Spleen (tissue), 11 donors: Measurements from ENCODE around the gene NDUFB3. TPM values are rescaled to one million over a fixed set of nuclear protein-coding genes. Genes with fewer than 3 reads are reported as not detected.

Experiments
- DNase-seq: peaks from one replicate; pipeline ENCODE4 v3.0.0-alpha.2; 2020
- H3K27ac ChIP-seq, 8 donors: fragments of 200-600 bp; sonication (generic) in 7 of 8; 1 replicate in 4 of 8; 2 replicates in 4 of 8; pipeline versions ENCODE4 v1.5.0 to v1.8.0; 2016 to 2021; ENCODE audit warnings: inconsistent platforms in 4 of 8, mild to moderate bottlenecking in 4 of 8, moderate library complexity in 1 of 8
- H3K27me3 ChIP-seq, 7 donors: fragments of 200-600 bp; sonication (generic) in 6 of 7; replicated peaks in 1 of 7; 1 replicate in 4 of 7; 2 replicates in 3 of 7; pipeline versions ENCODE4 v1.5.0 to v1.8.0; 2016 to 2021; ENCODE audit warnings: inconsistent platforms in 3 of 7, mild to moderate bottlenecking in 1 of 7
- H3K36me3 ChIP-seq, 6 donors: fragments of 200-600 bp; sonication (generic) in 5 of 6; 1 replicate in 4 of 6; 2 replicates in 2 of 6; pipeline versions ENCODE4 v1.5.0 to v1.8.0; 2016 to 2021; ENCODE audit warnings: inconsistent platforms in 2 of 6
- H3K4me1 ChIP-seq, 6 donors: fragments of 200-600 bp; sonication (generic) in 5 of 6; 1 replicate in 3 of 6; 2 replicates in 3 of 6; pipeline versions ENCODE4 v1.5.0 to v1.8.0; 2016 to 2021; ENCODE audit warnings: inconsistent platforms in 3 of 6
- H3K4me3 ChIP-seq, 8 donors: fragments of 200-600 bp; sonication (generic) in 7 of 8; 1 replicate in 4 of 8; 2 replicates in 4 of 8; pipeline versions ENCODE4 v1.5.0 to v1.8.0; 2016 to 2021; ENCODE audit warnings: inconsistent platforms in 4 of 8, mild to moderate bottlenecking in 4 of 8, moderate library complexity in 2 of 8
- H3K9me3 ChIP-seq, 8 donors: fragments of 200-600 bp; sonication (generic) in 7 of 8; 1 replicate in 4 of 8; 2 replicates in 4 of 8; pipeline versions ENCODE4 v1.5.0 to v1.8.0; 2016 to 2021; ENCODE audit warnings: inconsistent platforms in 4 of 8
- POLR2A ChIP-seq, 3 donors: fragments of 450-650 bp; IDR thresholded peaks; one replicate each; pipeline ENCODE4 v1.5.1; 2017; ENCODE audit warnings: antibody characterized with exemption in 3 of 3, mild to moderate bottlenecking in 1 of 3
- POLR2AphosphoS5 ChIP-seq, 3 donors: sonication (generic); formaldehyde crosslinking; IDR thresholded peaks; one replicate each; pipeline ENCODE4 v1.5.1; 2017; ENCODE audit warnings: antibody characterized with exemption in 3 of 3
- WGBS, 5 donors: extraction: QIAGEN DNeasy Blood & Tissue Kit in 3 of 5; methylation state at CpG; one replicate each; pipeline versions ENCODE4 v1.1.5 to v1.1.7; 2013 to 2018; 5-methylcytosine and 5-hydroxymethylcytosine counted together
- intact Hi-C: fragments of 100-400 bp; cut with DNase I; formaldehyde crosslinking; loops from one replicate; pipeline ENCODE4 v1.15.0; 2023; ENCODE audit warnings: low total_unique reads
- polyA plus RNA-seq, 3 donors: library from polyadenylated mRNA; stranded (reverse); fragments of 200-250 nt; gene quantifications; one replicate each; pipeline ENCODE4 v1.2.1, GENCODE V29; 2013
- total RNA-seq, 7 donors: library from RNA; depleted of rRNA in 3 of 7; stranded (reverse); fragments of >200 nt in 3 of 7; fragmentation: NEBNext Ultra II Directional in 4 of 7; extraction: Animal tissue kit (Norgen Biotek cat#: 25700) in 4 of 7; gene quantifications; one replicate each; pipeline versions ENCODE4 v1.1.0 to v1.2.1, GENCODE V29; 2016 to 2021
- TF ChIP-seq, protein P1 (sequence below), 11 experiments: fragments of 200-600 bp in 7 of 11; fragments of 450-650 bp in 4 of 11; sonication (generic) in 4 of 11; IDR thresholded peaks in 8 of 11; conservative IDR thresholded peaks in 3 of 11; 1 replicate in 7 of 11; 2 replicates in 4 of 11; pipeline versions ENCODE4 v1.4.0 to v1.8.0; 2016 to 2021; ENCODE audit warnings: antibody characterized with exemption in 11 of 11, inconsistent platforms in 4 of 11, mild to moderate bottlenecking in 1 of 11
- donor health status: healthy with polysubstance abuse.
- donor health status: DM: no; HTN: no; CAD: no; lungs with moderate emphysema.
- donor health status: DM: no; HTN: no; CAD: no.
- donor health status: Bipolar disorder and iron deficiency.
- donor health status: healthy.
- donor health status: DM: no; HTN: no; CAD: no.
- donor health status: DM: yes; HTN: yes; CAD: no.

Gene NDUFB3
- total and polyA plus RNA-seq, 10 donors = 30.0 to 91.5 (median 59.6) TPM

DNA sequence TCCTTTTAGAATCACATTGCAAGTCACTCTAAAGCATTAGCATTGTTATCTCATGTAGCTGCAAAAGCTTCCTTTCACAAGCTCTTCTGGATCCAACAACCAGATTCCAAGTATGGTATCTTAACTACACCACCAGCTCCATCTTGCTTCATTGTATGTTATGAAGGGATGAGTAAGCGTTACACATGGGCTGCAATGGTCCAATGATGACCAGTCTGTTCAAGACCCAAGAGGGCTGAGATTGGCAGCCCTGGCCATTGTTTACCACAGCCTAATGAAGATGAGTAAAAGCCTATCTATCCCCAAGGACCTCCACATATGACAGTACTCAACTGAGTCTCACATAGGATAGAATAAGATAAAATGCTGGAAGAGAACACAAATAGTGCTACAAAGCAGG is 50.5 kb downstream of the NDUFB3 start:
- DNase-seq = no peak

GRCh38 chr2:201126308-201127151 is 54.7 kb downstream of the NDUFB3 start:
- intact Hi-C loops = no loop called here
- no peak for DNase-seq
- 9 to 23% (median 16%) methylated on average over 9 of the region's 9 CpGs for WGBS, 5 donors

More for the DNA sequence above, 50.5 kb downstream of the NDUFB3 start:
- Histone ChIP-seq H3K4me1 (peaks cover 49 to 92% (median 78%) of the 10 kb centered on the region in 6 donors), H3K27me3 (no peaks in the 10 kb centered on the region), H3K9me3 (no peaks in the 10 kb centered on the region), H3K36me3 (peaks cover 0 to 33% (median 0%) of the 10 kb centered on the region in 6 donors), H3K27ac (peak overlapping the region; percentile 89 to 100 (median 100)), H3K4me3 (peak overlapping the region in 7 of 8 donors; percentile 67 to 81 (median 78))
- peak in 1 of 3 donors; percentile 43 for TF ChIP-seq POLR2AphosphoS5 (IDR thresholded peaks at IDR 0.05)
- TF ChIP-seq, protein P1, sequence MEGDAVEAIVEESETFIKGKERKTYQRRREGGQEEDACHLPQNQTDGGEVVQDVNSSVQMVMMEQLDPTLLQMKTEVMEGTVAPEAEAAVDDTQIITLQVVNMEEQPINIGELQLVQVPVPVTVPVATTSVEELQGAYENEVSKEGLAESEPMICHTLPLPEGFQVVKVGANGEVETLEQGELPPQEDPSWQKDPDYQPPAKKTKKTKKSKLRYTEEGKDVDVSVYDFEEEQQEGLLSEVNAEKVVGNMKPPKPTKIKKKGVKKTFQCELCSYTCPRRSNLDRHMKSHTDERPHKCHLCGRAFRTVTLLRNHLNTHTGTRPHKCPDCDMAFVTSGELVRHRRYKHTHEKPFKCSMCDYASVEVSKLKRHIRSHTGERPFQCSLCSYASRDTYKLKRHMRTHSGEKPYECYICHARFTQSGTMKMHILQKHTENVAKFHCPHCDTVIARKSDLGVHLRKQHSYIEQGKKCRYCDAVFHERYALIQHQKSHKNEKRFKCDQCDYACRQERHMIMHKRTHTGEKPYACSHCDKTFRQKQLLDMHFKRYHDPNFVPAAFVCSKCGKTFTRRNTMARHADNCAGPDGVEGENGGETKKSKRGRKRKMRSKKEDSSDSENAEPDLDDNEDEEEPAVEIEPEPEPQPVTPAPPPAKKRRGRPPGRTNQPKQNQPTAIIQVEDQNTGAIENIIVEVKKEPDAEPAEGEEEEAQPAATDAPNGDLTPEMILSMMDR (IDR thresholded peaks at IDR 0.05 in 8 of 11, conservative IDR thresholded peaks at IDR 0.05 in 3 of 11) = no peak
- WGBS, 5 donors = 73 to 93% (median 88%) methylated on average over 1 of the region's 1 CpG
- intact Hi-C loops = no loop called here

DNA sequence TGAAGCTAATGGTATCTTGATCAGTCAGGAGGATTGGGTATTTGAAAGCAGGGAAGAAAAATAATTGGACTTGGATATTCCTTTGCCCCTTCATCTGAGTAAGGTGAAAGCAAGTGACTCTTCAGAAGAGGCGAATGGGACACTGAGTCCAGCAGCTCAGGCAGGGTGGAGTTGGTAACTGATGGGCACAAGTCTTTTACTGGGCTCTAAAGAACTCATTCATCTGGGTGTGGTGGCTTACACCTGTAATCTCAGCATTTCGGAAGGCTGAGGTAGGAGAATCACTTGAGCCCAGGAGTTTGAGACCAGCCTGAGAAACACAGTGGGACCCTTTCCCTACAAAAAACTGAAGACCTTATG is 55.3 kb downstream of the NDUFB3 start:
- DNase-seq = no peak
- H3K9me3 ChIP-seq = no peaks in the 10 kb centered on the region
- H3K4me3 ChIP-seq = peak overlapping the region in 5 of 8 donors; percentile 32 to 81 (median 78)
- peaks cover 0 to 45% (median 7%) of the 10 kb centered on the region in 6 donors for H3K36me3 ChIP-seq
- intact Hi-C loops = no loop called here
- H3K27ac ChIP-seq = peak overlapping the region; percentile 89 to 100 (median 100)
- TF ChIP-seq POLR2A (IDR thresholded peaks at IDR 0.05) (no peak), POLR2AphosphoS5 (IDR thresholded peaks at IDR 0.05) (no peak)
- TF ChIP-seq, protein P1 (IDR thresholded peaks at IDR 0.05 in 8 of 11, conservative IDR thresholded peaks at IDR 0.05 in 3 of 11) = no peak
- 42 to 65% (median 55%) methylated on average over 2 of the region's 2 CpGs for WGBS, 5 donors
- no peaks in the 10 kb centered on the region for H3K27me3 ChIP-seq
- H3K4me1 ChIP-seq = peaks cover 85 to 100% (median 100%) of the 10 kb centered on the region in 6 donors

More at GRCh38 chr2:201126308-201127151, 54.7 kb downstream of the NDUFB3 start:
- Histone ChIP-seq H3K9me3 (no peaks in the 10 kb centered on the region), H3K27me3 (no peaks in the 10 kb centered on the region), H3K4me1 (peaks cover 88 to 100% (median 99%) of the 10 kb centered on the region in 6 donors), H3K36me3 (peaks cover 0 to 45% (median 5%) of the 10 kb centered on the region in 6 donors), H3K4me3 (peak overlapping the region in 5 of 8 donors; percentile 32 to 81 (median 78)), H3K27ac (peak overlapping the region; percentile 89 to 100 (median 100))
- TF ChIP-seq POLR2AphosphoS5 (IDR thresholded peaks at IDR 0.05) = peak in 2 of 3 donors; percentile 9 to 39
- TF ChIP-seq, protein P1 (IDR thresholded peaks at IDR 0.05 in 8 of 11, conservative IDR thresholded peaks at IDR 0.05 in 3 of 11) = no peak

- H3K36me3 ChIP-seq = peaks cover 0 to 45% (median 9%) of the 10 kb centered on the region in 6 donors
- peak overlapping the region; percentile 89 to 100 (median 100) for H3K27ac ChIP-seq
- TF ChIP-seq POLR2A (IDR thresholded peaks at IDR 0.05) (no peak), POLR2AphosphoS5 (IDR thresholded peaks at IDR 0.05) (peak in 1 of 3 donors; percentile 73)
- TF ChIP-seq, protein P1 (IDR thresholded peaks at IDR 0.05 in 8 of 11, conservative IDR thresholded peaks at IDR 0.05 in 3 of 11) = no peak
- H3K4me1 ChIP-seq = peaks cover 82 to 100% (median 100%) of the 10 kb centered on the region in 6 donors
- no peaks in the 10 kb centered on the region for H3K9me3 ChIP-seq
- H3K27me3 ChIP-seq = no peaks in the 10 kb centered on the region
- intact Hi-C loops = no loop called here
- no peak for DNase-seq
- peak overlapping the region in 5 of 8 donors; percentile 32 to 81 (median 78) for H3K4me3 ChIP-seq
- WGBS, 5 donors = 11 to 25% (median 15%) methylated on average over 5 of the region's 5 CpGs
These were observed 55.8 kb downstream of the NDUFB3 start for GRCh38 chr2:201127570-201127969.
